ENCODE data around the gene OR2A2.

OR2A2 gene

GRCh38 chr7:144144426-144144825 is 35.0 kb downstream of the OR2A2 start:
- no peak for DNase-seq

- no peak for DNase-seq
Measured at GRCh38 chr7:144148224-144148827, 38.9 kb downstream of the OR2A2 start.

GRCh38 chr7:144158861-144159260 is 49.5 kb downstream of the OR2A2 start:
- DNase-seq, result no peak
